Measurements from ENCODE around the gene BGLAP.

- TF ChIP-seq CTCF (IDR thresholded peaks at IDR 0.05) (no peak), POLR2A (IDR thresholded peaks at IDR 0.05) (no peak), EP300 (IDR thresholded peaks at IDR 0.05) (no peak)
Observed at GRCh38 chr1:156241926-156242325, at the start of gene BGLAP.

All from stomach (tissue), 4 donors.